Kidney (tissue), 14 donors: ENCODE results near the gene SH2D6. TPM values are rescaled to one million over a fixed set of nuclear protein-coding genes. Genes with fewer than 3 reads are reported as not detected.
"Not testable (repeated sequence)": the region's sequence is repeated elsewhere in the genome, so short reads cannot be mapped to it uniquely, and the experiment has no call there.

Experiments
- DNase-seq, 5 donors: peaks; one replicate each; pipeline ENCODE4 v3.0.0-alpha.2; 2013 to 2020
- FAIRE-seq: peaks from 2 replicates; lab custom pipeline; 2012; peaks lifted over from hg19 to GRCh38; lab: Jason Lieb, UNC
- H3K27ac ChIP-seq, 2 donors: one replicate each; pipeline ENCODE4 v1.7.0; 2013; ENCODE audit warnings: low read depth in 2 of 2, low read length in 2 of 2, inconsistent platforms in 1 of 2
- H3K27me3 ChIP-seq: one replicate; pipeline ENCODE4 v1.7.1; 2013; ENCODE audit warnings: low read length, inconsistent platforms; ENCODE audit not compliant: control insufficient read depth, insufficient read depth
- H3K36me3 ChIP-seq, 3 donors: one replicate each; pipeline versions ENCODE4 v1.7.0 to v1.7.1; 2013; ENCODE audit warnings: low read length in 3 of 3, control low read depth in 1 of 3, inconsistent platforms in 1 of 3; ENCODE audit not compliant: insufficient read depth in 3 of 3, control insufficient read depth in 2 of 3
- H3K4me1 ChIP-seq, 3 donors: one replicate each; pipeline versions ENCODE4 v1.7.0 to v1.7.1; 2013; ENCODE audit warnings: low read length in 3 of 3, inconsistent platforms in 1 of 3, low read depth in 1 of 3; ENCODE audit not compliant: control insufficient read depth in 2 of 3, insufficient read depth in 2 of 3
- H3K4me3 ChIP-seq, 3 donors: one replicate each; pipeline versions ENCODE4 v1.7.0 to v1.8.1; 2013; ENCODE audit warnings: low read length in 3 of 3, control low read depth in 1 of 3, inconsistent platforms in 1 of 3
- H3K9ac ChIP-seq, 3 donors: one replicate each; pipeline versions ENCODE4 v1.7.0 to v1.7.1; 2013; ENCODE audit warnings: low read length in 3 of 3, control low read depth in 1 of 3, inconsistent platforms in 1 of 3
- H3K9me3 ChIP-seq, 3 donors: one replicate each; pipeline versions ENCODE4 v1.7.0 to v1.7.1; 2013; ENCODE audit warnings: low read length in 3 of 3, control low read depth in 1 of 3, inconsistent platforms in 1 of 3; ENCODE audit not compliant: control insufficient read depth in 2 of 3, insufficient read depth in 1 of 3
- intact Hi-C: fragments of 100-400 bp; cut with DNase I; formaldehyde crosslinking; loops from one replicate; pipeline ENCODE4 v1.11.1; 2022
- polyA plus RNA-seq: library from polyadenylated mRNA; stranded (reverse); fragments of 350-450 nt; fragmentation: Illumina TruSeq; extraction: RNeasy Lipid Tissue Mini Kit (QIAGEN cat#74804); gene quantifications from one replicate; pipeline ENCODE4 v1.2.3, GENCODE V29; 2014; ENCODE audit warnings: low read depth, low replicate concordance; ENCODE audit not compliant: insufficient read depth
- total RNA-seq: library from RNA; stranded (reverse); fragmentation: NEBNext Ultra II Directional; extraction: Animal tissue kit (Norgen Biotek cat#: 25700); gene quantifications from one replicate; pipeline ENCODE4 v1.2.1, GENCODE V29; 2021
- TF ChIP-seq, protein P1 (sequence below): IDR thresholded peaks from 3 replicates; pipeline ENCODE4 v1.5.1; 2012; ENCODE audit warnings: mild to moderate bottlenecking, moderate library complexity, borderline replicate concordance; ENCODE audit not compliant: insufficient read depth; ENCODE audit errors: extremely low read depth
- donor health status: control.
- donor health status: control.
- donor health status: control.
- donor health status: control.
- donor health status: control.
- donor health status: DM: yes; HTN: yes; CAD: no.
- donor health status: Normal renal cell carcinoma (clear cell type).

Gene SH2D6
- total and polyA plus RNA-seq, 2 donors from 2014 or later = 0.98 to 3.2 TPM

DNA sequence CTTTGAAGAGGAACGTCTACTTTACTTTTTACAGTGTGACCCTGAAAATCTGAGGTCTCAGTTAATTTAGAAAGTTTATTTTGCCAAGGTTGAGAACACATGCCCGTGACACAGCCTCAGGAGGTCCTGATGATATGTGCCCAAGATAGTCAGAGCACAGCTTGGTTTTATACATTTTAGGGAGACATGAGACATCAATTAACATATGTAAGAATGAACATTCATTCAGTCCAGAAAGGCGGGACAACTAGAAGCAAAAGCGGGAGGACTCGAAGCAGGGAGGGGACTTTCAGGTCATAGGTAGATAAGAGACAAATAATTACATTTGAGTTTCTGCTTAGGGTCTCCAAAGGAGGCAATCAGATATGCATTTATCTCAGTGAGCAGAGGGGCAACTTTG is 40.3 kb upstream of the SH2D6 start:
- H3K4me3 ChIP-seq = no peak overlapping the region
- TF ChIP-seq, protein P1, sequence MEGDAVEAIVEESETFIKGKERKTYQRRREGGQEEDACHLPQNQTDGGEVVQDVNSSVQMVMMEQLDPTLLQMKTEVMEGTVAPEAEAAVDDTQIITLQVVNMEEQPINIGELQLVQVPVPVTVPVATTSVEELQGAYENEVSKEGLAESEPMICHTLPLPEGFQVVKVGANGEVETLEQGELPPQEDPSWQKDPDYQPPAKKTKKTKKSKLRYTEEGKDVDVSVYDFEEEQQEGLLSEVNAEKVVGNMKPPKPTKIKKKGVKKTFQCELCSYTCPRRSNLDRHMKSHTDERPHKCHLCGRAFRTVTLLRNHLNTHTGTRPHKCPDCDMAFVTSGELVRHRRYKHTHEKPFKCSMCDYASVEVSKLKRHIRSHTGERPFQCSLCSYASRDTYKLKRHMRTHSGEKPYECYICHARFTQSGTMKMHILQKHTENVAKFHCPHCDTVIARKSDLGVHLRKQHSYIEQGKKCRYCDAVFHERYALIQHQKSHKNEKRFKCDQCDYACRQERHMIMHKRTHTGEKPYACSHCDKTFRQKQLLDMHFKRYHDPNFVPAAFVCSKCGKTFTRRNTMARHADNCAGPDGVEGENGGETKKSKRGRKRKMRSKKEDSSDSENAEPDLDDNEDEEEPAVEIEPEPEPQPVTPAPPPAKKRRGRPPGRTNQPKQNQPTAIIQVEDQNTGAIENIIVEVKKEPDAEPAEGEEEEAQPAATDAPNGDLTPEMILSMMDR = no peak
- peaks cover 2 to 9% (median 7%) of the 10 kb centered on the region in 3 donors for H3K36me3 ChIP-seq
- no peak overlapping the region for H3K9ac ChIP-seq
- no peaks in the 10 kb centered on the region for H3K4me1 ChIP-seq
- intact Hi-C loops = no loop called here
- no peak overlapping the region for H3K27ac ChIP-seq
- no peak for FAIRE-seq
- DNase-seq = no peak
- peaks cover 0 to 3% (median 0%) of the 10 kb centered on the region in 3 donors for H3K9me3 ChIP-seq
- no peaks in the 10 kb centered on the region for H3K27me3 ChIP-seq

DNA sequence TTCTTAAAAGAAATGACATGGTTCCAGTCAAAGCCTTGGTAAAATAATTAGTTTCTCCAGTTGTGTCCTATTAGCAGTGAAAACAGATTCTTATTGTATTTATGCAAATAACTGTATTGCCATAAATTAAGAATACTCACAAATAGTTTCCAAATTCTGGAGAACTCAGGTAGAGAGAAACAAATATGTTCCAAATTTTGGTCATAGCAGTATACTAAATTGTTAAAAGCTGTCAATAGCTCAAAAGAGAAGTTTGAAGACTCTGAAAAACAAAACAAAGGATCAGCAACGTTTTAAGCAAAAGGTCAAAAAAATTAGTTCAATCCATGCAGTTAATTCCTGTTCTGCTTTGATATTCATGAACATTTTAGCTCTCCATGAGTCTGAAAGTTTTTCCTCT is 38.5 kb upstream of the SH2D6 start:
- no peak for DNase-seq
- Histone ChIP-seq H3K27me3 (no peaks in the 10 kb centered on the region), H3K9me3 (peaks cover 0 to 3% (median 0%) of the 10 kb centered on the region in 3 donors), H3K4me3 (no peak overlapping the region), H3K9ac (no peak overlapping the region), H3K36me3 (peaks cover 2 to 9% (median 7%) of the 10 kb centered on the region in 3 donors), H3K27ac (no peak overlapping the region), H3K4me1 (no peaks in the 10 kb centered on the region)
- no peak for FAIRE-seq
- TF ChIP-seq, protein P1 = no peak
- intact Hi-C loops = no loop called here

DNA sequence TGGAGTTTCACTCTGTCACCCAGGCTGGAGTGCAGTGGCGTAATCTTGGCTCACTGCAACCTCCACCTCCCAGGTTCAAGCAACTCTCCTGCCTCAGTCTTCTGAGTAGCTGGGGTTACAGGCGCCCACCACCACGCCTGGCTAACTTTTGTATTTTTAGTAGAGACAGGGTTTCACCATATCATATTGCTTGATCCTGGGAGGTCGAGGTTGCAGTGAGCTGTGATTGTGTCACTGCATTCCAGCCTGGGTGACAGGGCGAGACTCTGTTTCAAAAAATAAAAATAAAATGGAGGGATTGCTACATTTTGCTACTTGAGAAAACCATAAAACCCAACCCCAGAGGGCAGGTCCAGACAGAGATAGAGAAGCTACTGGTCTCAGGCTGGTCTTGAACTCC is 35.4 kb upstream of the SH2D6 start:
- H3K27me3 ChIP-seq, FAIRE-seq, H3K27ac ChIP-seq, H3K4me1 ChIP-seq, intact Hi-C loops, H3K9me3 ChIP-seq, H3K36me3 ChIP-seq, H3K4me3 ChIP-seq, H3K9ac ChIP-seq: not testable (repeated sequence)
- DNase-seq = peak in 3 of 5 donors; percentile 29 to 40 (median 35)

DNA sequence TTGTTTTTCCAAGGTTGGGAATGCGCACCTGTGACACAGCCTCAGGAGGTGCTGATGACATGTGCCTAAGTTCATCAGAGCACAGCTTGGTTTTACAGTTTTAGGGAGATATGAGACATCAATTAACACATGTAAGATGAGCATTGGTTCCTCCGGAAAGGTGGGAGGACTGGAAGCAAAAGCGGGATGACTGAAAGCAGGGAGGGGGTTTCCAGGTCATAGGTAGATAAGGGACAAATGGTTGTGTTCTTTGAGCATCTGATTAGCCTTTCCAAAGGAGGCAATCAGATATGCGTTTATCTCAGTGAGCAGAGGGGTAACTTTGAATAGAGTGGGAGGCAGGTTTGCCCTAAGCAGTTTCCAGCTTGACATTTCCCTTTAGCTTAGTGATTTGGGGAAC is 34.7 kb upstream of the SH2D6 start:
- no peak overlapping the region for H3K9ac ChIP-seq
- peaks cover 0 to 3% (median 0%) of the 10 kb centered on the region in 3 donors for H3K9me3 ChIP-seq
- intact Hi-C loops = no loop called here
- no peak overlapping the region for H3K27ac ChIP-seq
- no peak overlapping the region for H3K4me3 ChIP-seq
- TF ChIP-seq, protein P1 = no peak
- no peaks in the 10 kb centered on the region for H3K4me1 ChIP-seq
- peaks cover 2 to 14% (median 10%) of the 10 kb centered on the region in 3 donors for H3K36me3 ChIP-seq
- DNase-seq = peak in 1 of 5 donors; percentile 21
- FAIRE-seq = no peak
- H3K27me3 ChIP-seq = no peaks in the 10 kb centered on the region
